Uterus (tissue), 4 donors: ENCODE data around the gene PSEN1. TPM values are rescaled to one million over a fixed set of nuclear protein-coding genes. Genes with fewer than 3 reads are reported as not detected.

Source experiments
- DNase-seq, 2 donors: peaks; one replicate each; pipeline ENCODE4 v3.0.0-alpha.2; 2019 to 2020
- H3K27ac ChIP-seq, 2 donors: fragments of 200-600 bp; sonication (generic); 1 replicate in 1 of 2; 2 replicates in 1 of 2; pipeline ENCODE4 v1.5.1; 2016 to 2018
- H3K27me3 ChIP-seq, 2 donors: fragments of 200-600 bp; sonication (generic); one replicate each; pipeline ENCODE4 v1.5.1; 2018 to 2019; ENCODE audit warnings: control low read depth in 1 of 2
- H3K36me3 ChIP-seq, 2 donors: fragments of 200-600 bp; sonication (generic); one replicate each; pipeline ENCODE4 v1.5.1; 2019; ENCODE audit warnings: control low read depth in 1 of 2
- H3K4me1 ChIP-seq, 2 donors: fragments of 200-600 bp; sonication (generic); one replicate each; pipeline ENCODE4 v1.5.1; 2018 to 2019; ENCODE audit warnings: control low read depth in 1 of 2
- H3K4me3 ChIP-seq, 2 donors: fragments of 200-600 bp; sonication (generic); 1 replicate in 1 of 2; 2 replicates in 1 of 2; pipeline ENCODE4 v1.5.1; 2018 to 2019; ENCODE audit warnings: mild to moderate bottlenecking in 1 of 2
- H3K9me3 ChIP-seq, 2 donors: fragments of 200-600 bp; sonication (generic); one replicate each; pipeline ENCODE4 v1.5.1; 2019; ENCODE audit warnings: control low read depth in 1 of 2
- POLR2A ChIP-seq, 2 donors: fragments of 450-650 bp; IDR thresholded peaks; one replicate each; pipeline ENCODE4 v1.6.1; 2016; ENCODE audit warnings: antibody characterized with exemption in 2 of 2, mild to moderate bottlenecking in 1 of 2, moderate library complexity in 1 of 2
- intact Hi-C: fragments of 100-400 bp; cut with DNase I; formaldehyde crosslinking; loops from one replicate; pipeline ENCODE4 v1.15.1; 2023; ENCODE audit warnings: low total_unique reads
- total RNA-seq, 4 donors: library from RNA; depleted of rRNA in 3 of 4; stranded (reverse); fragments of >200 nt in 3 of 4; gene quantifications; one replicate each; pipeline versions ENCODE4 v1.1.0 to v1.2.4, GENCODE V29; 2014 to 2023
- TF ChIP-seq, protein P1 (sequence below), 4 experiments: fragments of 200-600 bp in 2 of 4; fragments of 450-650 bp in 2 of 4; sonication (generic) in 2 of 4; IDR thresholded peaks; one replicate each; pipeline ENCODE4 v1.5.1; 2016 to 2019; ENCODE audit warnings: antibody characterized with exemption in 4 of 4, mild to moderate bottlenecking in 2 of 4, moderate library complexity in 1 of 4
- donor health status: DM: yes; HTN: yes; CAD: no.

Gene PSEN1
- total RNA-seq, 4 donors from 2014 or later: 38.8 to 129 (median 67.8) TPM

DNA sequence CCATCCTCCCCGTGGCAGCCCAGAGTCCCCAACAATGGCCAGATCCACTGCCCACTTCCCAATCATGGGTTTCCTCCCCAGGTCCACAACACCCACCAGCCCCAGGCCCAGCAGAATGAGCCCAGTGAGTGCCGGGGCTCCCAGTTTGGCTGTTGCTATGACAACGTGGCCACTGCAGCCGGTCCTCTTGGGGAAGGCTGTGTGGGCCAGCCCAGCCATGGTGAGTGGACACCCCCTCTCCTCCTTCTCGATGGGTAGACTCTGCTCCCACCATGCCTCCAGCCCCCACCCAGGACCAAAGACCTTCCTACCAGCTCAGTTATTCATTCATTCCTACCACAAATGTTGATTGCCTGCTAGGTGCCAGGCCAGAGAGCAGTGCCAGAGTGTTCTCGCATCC is 124.8 kb downstream of the PSEN1 start:
- Histone ChIP-seq H3K36me3 (no peaks in the 10 kb centered on the region), H3K27me3 (no peaks in the 10 kb centered on the region), H3K9me3 (no peaks in the 10 kb centered on the region), H3K4me1 (no peaks in the 10 kb centered on the region), H3K4me3 (no peak overlapping the region), H3K27ac (no peak overlapping the region)
- intact Hi-C loops: no loop called here
- no peak for DNase-seq
- TF ChIP-seq POLR2A (IDR thresholded peaks at IDR 0.05): no peak
- TF ChIP-seq, protein P1, sequence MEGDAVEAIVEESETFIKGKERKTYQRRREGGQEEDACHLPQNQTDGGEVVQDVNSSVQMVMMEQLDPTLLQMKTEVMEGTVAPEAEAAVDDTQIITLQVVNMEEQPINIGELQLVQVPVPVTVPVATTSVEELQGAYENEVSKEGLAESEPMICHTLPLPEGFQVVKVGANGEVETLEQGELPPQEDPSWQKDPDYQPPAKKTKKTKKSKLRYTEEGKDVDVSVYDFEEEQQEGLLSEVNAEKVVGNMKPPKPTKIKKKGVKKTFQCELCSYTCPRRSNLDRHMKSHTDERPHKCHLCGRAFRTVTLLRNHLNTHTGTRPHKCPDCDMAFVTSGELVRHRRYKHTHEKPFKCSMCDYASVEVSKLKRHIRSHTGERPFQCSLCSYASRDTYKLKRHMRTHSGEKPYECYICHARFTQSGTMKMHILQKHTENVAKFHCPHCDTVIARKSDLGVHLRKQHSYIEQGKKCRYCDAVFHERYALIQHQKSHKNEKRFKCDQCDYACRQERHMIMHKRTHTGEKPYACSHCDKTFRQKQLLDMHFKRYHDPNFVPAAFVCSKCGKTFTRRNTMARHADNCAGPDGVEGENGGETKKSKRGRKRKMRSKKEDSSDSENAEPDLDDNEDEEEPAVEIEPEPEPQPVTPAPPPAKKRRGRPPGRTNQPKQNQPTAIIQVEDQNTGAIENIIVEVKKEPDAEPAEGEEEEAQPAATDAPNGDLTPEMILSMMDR (IDR thresholded peaks at IDR 0.05): no peak

DNA sequence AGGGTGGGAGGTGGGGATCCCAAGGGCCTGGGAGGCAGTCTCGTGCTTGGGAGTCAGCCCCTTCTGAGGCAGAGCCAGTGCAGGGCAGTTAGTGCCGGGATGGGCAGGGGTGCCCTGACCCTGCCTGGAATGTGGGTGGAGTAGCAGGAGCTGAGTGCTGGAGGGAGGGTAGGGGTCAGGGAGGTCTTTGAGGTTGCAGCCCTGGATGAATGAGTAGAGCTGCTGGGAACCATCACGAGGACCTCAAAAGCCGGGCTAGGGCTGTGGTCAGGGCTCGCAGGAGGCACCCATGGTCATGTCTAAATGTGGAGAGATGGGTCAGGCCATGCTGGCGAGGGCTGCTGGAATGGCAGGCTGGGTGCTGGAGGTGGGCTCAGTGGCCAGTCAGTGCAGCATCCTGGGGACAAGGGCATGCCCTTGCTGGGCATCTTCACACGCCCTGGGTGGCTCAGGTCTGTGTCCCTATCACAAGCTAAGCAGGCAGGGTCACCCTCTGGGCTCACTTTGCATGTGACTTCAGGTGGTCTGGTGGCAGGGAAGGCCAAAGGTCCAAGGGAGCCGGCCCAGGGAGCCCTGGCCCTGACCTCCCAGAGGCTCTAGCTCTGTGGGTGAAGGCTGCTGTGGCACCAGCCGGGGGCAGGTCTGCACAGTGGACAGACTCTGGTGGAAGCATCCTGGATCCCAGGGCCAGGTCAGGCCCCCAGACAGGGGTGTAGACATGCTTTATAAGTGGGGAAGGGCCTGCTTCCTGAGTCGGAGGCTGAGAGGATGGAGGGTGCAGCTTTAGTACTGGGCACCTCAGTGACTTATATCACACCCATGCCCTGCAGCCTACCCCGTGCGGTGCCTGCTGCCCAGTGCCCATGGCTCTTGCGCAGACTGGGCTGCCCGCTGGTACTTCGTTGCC is 125.5 kb downstream of the PSEN1 start:
- Histone ChIP-seq H3K9me3 (no peaks in the 10 kb centered on the region), H3K36me3 (no peaks in the 10 kb centered on the region), H3K4me1 (no peaks in the 10 kb centered on the region), H3K27ac (no peak overlapping the region), H3K27me3 (no peaks in the 10 kb centered on the region), H3K4me3 (no peak overlapping the region)
- intact Hi-C loops: no loop called here
- DNase-seq: no peak
- TF ChIP-seq POLR2A (IDR thresholded peaks at IDR 0.05): no peak
- TF ChIP-seq, protein P1 (IDR thresholded peaks at IDR 0.05): no peak

DNA sequence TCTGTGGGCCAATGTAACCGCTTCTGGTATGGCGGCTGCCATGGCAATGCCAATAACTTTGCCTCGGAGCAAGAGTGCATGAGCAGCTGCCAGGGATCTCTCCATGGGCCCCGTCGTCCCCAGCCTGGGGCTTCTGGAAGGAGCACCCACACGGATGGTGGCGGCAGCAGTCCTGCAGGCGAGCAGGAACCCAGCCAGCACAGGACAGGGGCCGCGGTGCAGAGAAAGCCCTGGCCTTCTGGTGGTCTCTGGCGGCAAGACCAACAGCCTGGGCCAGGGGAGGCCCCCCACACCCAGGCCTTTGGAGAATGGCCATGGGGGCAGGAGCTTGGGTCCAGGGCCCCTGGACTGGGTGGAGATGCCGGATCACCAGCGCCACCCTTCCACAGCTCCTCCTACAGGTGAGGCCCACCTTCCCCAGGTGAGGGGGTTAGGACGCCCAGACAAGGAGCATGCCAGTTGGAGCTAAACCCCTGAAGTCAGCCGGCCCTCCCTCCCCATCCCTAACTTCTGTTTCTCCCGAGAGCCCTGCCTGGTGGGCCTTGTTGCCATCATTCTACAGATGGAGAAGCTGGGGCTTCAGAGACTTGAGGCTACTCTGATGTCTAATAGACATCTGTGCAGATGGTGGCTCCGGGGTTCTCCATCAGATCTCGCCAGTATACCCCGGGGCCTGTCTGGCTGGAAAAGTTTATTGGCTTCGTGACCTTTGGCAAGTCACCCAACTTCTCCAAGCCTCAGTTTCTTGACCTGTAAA is 126.3 kb downstream of the PSEN1 start:
- Histone ChIP-seq H3K27ac (no peak overlapping the region), H3K4me3 (no peak overlapping the region), H3K4me1 (no peaks in the 10 kb centered on the region), H3K36me3 (no peaks in the 10 kb centered on the region), H3K9me3 (no peaks in the 10 kb centered on the region), H3K27me3 (no peaks in the 10 kb centered on the region)
- no peak for DNase-seq
- TF ChIP-seq, protein P1 (IDR thresholded peaks at IDR 0.05): no peak
- TF ChIP-seq POLR2A (IDR thresholded peaks at IDR 0.05): no peak
- intact Hi-C loops: no loop called here

DNA sequence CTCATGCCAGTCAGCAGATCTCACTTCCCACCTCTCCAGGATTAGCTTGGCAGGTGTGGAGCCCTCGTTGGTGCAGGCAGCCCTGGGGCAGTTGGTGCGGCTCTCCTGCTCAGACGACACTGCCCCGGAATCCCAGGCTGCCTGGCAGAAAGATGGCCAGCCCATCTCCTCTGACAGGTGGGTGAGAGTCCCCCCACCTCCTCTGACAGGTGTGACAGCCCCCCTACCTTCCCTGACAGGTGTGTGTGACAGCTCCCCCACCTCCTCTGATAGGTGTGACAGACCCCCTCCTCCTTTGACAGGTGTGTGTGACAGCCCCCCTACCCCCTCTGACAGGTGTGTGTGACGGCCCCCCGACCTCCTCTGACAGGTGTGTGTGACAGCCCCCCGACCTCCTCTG is 127.3 kb downstream of the PSEN1 start:
- DNase-seq: no peak
- no peaks in the 10 kb centered on the region for H3K36me3 ChIP-seq
- intact Hi-C loops: no loop called here
- H3K4me1 ChIP-seq: no peaks in the 10 kb centered on the region
- no peak overlapping the region for H3K27ac ChIP-seq
- no peak overlapping the region for H3K4me3 ChIP-seq
- no peaks in the 10 kb centered on the region for H3K9me3 ChIP-seq
- H3K27me3 ChIP-seq: no peaks in the 10 kb centered on the region
- TF ChIP-seq, protein P1 (IDR thresholded peaks at IDR 0.05): no peak
- TF ChIP-seq POLR2A (IDR thresholded peaks at IDR 0.05): no peak
